ENCODE data around the gene ALX3.

GRCh38 chr1:110070282-110070669 lies 196 bp downstream of the ALX3 start:
- TF ChIP-seq CTCF (IDR thresholded peaks at IDR 0.05) (no peak), POLR2A (IDR thresholded peaks at IDR 0.05) (no peak)

Measured in right lobe of liver (tissue), 4 donors.